Osteoblast (primary cell): ENCODE results near the gene USP11. TPM values are rescaled to one million over a fixed set of nuclear protein-coding genes. Genes with fewer than 3 reads are reported as not detected.

Experiments used
- DNase-seq: peaks from one replicate; pipeline ENCODE4 v3.0.0; 2011; ENCODE audit warnings: low spot score, mixed read lengths; ENCODE audit not compliant: insufficient read length; ENCODE audit errors: missing footprints
- H2AFZ ChIP-seq: 2 replicates; pipeline ENCODE4 v1.6.0; 2011; ENCODE audit warnings: mild to moderate bottlenecking, low read length
- H3K27ac ChIP-seq: 2 replicates; pipeline ENCODE4 v1.5.1; 2011; ENCODE audit warnings: mild to moderate bottlenecking, low read depth, low read length, moderate library complexity
- H3K27me3 ChIP-seq: 2 replicates; pipeline ENCODE4 v1.6.0; 2012; ENCODE audit warnings: mild to moderate bottlenecking, control low read depth, inconsistent platforms, low read length, moderate library complexity; ENCODE audit not compliant: insufficient read depth
- H3K36me3 ChIP-seq: 2 replicates; pipeline ENCODE4 v1.5.1; 2011; ENCODE audit warnings: mild to moderate bottlenecking, low read length, control low read depth, moderate library complexity; ENCODE audit not compliant: insufficient read depth
- H3K4me1 ChIP-seq: 2 replicates; pipeline ENCODE4 v1.5.1; 2011; ENCODE audit warnings: mild to moderate bottlenecking, low read length, control low read depth, moderate library complexity; ENCODE audit not compliant: insufficient read depth
- H3K4me2 ChIP-seq: 2 replicates; pipeline ENCODE4 v1.6.0; 2011; ENCODE audit warnings: mild to moderate bottlenecking, low read length; ENCODE audit not compliant: insufficient read depth
- H3K4me3 ChIP-seq: fragments of 200-600 bp; sonication (generic); 3 replicates; pipeline ENCODE4 v1.5.1; 2012; ENCODE audit warnings: mild to moderate bottlenecking, low read length, inconsistent platforms; ENCODE audit not compliant: insufficient read depth
- H3K79me2 ChIP-seq: 2 replicates; pipeline ENCODE4 v1.6.0; 2012; ENCODE audit warnings: mild to moderate bottlenecking, low read length, control low read depth, inconsistent platforms; ENCODE audit not compliant: insufficient read depth
- H3K9me3 ChIP-seq: 2 replicates; pipeline ENCODE4 v1.5.1; 2011; ENCODE audit warnings: low read depth, low read length, control low read depth
- H4K20me1 ChIP-seq: 2 replicates; pipeline ENCODE4 v1.6.0; 2012; ENCODE audit warnings: mild to moderate bottlenecking, low read length, control low read depth; ENCODE audit not compliant: insufficient read depth
- CTCF ChIP-seq: IDR thresholded peaks from 2 replicates; pipeline ENCODE4 v1.5.1; 2011; ENCODE audit warnings: mild to moderate bottlenecking, low read depth, low read length, moderate library complexity; ENCODE audit errors: extremely low read depth
- total RNA-seq: library from RNA; depleted of rRNA; stranded (reverse); fragments of >200 nt; gene quantifications from 2 replicates; pipeline ENCODE4 v1.2.3, GENCODE V29; 2012

USP11 gene
- total RNA-seq, 1 donor = 28.2 TPM

- no peaks in the 10 kb centered on the region for H3K9me3 ChIP-seq
- no peak for TF ChIP-seq CTCF
- H3K36me3 ChIP-seq = peaks cover 46% of the 10 kb centered on the region
- peaks cover 52% of the 10 kb centered on the region for H4K20me1 ChIP-seq
- no peak overlapping the region for H3K27ac ChIP-seq
- no peak overlapping the region for H3K4me3 ChIP-seq
- peaks cover 16% of the 10 kb centered on the region for H3K4me1 ChIP-seq
- H3K27me3 ChIP-seq = no peaks in the 10 kb centered on the region
- peaks cover 51% of the 10 kb centered on the region for H3K79me2 ChIP-seq
- no peak overlapping the region for H3K4me2 ChIP-seq
- H2AFZ ChIP-seq = no peak overlapping the region
- no peak for DNase-seq
These were observed 10.0 kb upstream of the USP11 start for GRCh38 chrX:47222751-47223350.

GRCh38 chrX:47223476-47224250 lies 9.1 kb upstream of the USP11 start:
- Histone ChIP-seq H3K36me3 (peaks cover 51% of the 10 kb centered on the region), H3K27ac (no peak overlapping the region), H4K20me1 (peaks cover 52% of the 10 kb centered on the region), H3K79me2 (peaks cover 47% of the 10 kb centered on the region), H2AFZ (no peak overlapping the region), H3K4me2 (no peak overlapping the region), H3K9me3 (no peaks in the 10 kb centered on the region), H3K4me1 (peaks cover 16% of the 10 kb centered on the region), H3K27me3 (no peaks in the 10 kb centered on the region), H3K4me3 (no peak overlapping the region)
- no peak for DNase-seq
- no peak for TF ChIP-seq CTCF

- peaks cover 40% of the 10 kb centered on the region for H3K79me2 ChIP-seq
- H3K4me1 ChIP-seq = peaks cover 12% of the 10 kb centered on the region
- H2AFZ ChIP-seq = no peak overlapping the region
- TF ChIP-seq CTCF = no peak
- H3K27ac ChIP-seq = no peak overlapping the region
- peak; percentile 73 for DNase-seq
- H4K20me1 ChIP-seq = peaks cover 49% of the 10 kb centered on the region
- peaks cover 56% of the 10 kb centered on the region for H3K36me3 ChIP-seq
- H3K4me3 ChIP-seq = no peak overlapping the region
- no peaks in the 10 kb centered on the region for H3K27me3 ChIP-seq
- H3K4me2 ChIP-seq = no peak overlapping the region
- no peaks in the 10 kb centered on the region for H3K9me3 ChIP-seq
These were observed 8.4 kb upstream of the USP11 start for GRCh38 chrX:47224266-47224895.

- Histone ChIP-seq H3K27ac (no peak overlapping the region), H3K4me2 (no peak overlapping the region), H3K9me3 (no peaks in the 10 kb centered on the region), H3K79me2 (peaks cover 35% of the 10 kb centered on the region), H2AFZ (no peak overlapping the region), H4K20me1 (peaks cover 44% of the 10 kb centered on the region), H3K4me1 (peaks cover 7% of the 10 kb centered on the region), H3K27me3 (no peaks in the 10 kb centered on the region), H3K36me3 (peaks cover 56% of the 10 kb centered on the region), H3K4me3 (no peak overlapping the region)
- no peak for DNase-seq
- TF ChIP-seq CTCF = no peak
These were observed 7.9 kb upstream of the USP11 start for GRCh38 chrX:47224896-47225290.
